ENCODE measurements around the gene DND1.

- TF ChIP-seq CTCF (IDR thresholded peaks at IDR 0.05) (no peak), POLR2AphosphoS5 (IDR thresholded peaks at IDR 0.05; ENCODE audit: low read depth, low read length) (peak; percentile 64; the same call in 1 of the 2 replicates)
Measured at GRCh38 chr5:140710899-140711552, 37.6 kb upstream of the DND1 start.
